ENCODE data around the gene CYBC1. TPM values are rescaled to one million over a fixed set of nuclear protein-coding genes. Genes with fewer than 3 reads are reported as not detected.

CYBC1 gene
- total RNA-seq, 2 experiments from 2014 or later = 470 to 679 TPM

DNA sequence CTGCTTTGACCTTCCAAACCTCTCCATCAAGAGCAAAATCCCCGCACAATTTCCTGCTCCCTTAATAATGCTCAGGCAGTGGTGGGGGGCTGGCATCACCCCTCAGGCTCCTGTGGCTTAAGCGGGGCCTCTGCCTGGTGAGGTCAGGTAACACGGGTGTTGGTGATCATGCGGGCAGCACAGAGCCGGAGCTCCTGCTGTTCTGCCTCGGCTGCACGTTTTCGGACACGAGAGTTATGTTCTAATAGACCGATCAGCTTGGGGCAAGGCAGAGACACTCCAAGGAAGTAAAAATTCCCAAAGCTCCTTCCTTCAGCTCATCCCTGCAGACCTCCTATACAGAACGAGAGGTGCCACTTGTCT, 14.0 kb upstream of the CYBC1 start:
- POLR2A ChIA-PET = interaction anchor here (0.5 kb wide), 1 partner anchor 232 kb away, joined by 3 read pairs; no protein-coding TSS in a partner anchor

DNA sequence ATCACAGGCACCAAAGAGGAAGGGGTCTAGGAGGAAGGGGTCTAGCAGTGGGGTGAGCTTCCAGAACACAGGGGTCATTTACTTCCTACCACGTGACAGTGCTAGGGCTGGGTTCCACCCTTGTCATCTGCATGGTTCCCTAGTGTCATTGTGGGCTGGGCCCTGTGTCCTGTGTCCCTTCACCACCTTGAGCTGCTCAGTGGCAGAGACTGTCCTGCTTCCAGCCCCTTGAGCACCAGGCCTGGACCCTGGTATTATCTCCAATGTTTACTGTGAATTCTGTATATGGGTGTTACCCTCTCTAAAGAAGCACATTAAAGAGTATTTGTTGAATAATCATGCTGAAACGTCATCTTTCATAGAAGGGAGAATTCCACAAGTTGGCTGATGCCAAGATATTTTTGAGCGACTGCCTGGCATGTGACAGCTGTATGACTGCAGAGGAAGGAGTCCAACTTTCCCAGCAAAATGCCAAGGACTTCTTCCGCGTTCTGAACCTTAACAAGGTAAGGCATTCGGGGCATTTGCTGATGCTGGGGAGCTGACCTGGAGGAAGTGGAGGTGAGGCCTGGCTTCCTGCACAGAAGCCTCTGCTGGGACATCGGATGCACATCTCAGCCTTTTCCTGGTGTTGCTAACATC, 13.5 kb upstream of the CYBC1 start:
- no peak for DNase-seq (ENCODE audit: low spot score)
- Histone ChIP-seq H3K4me1 (ENCODE audit: insufficient read depth, low read length, poor library complexity, severe bottlenecking) (peaks cover 7% of the 10 kb centered on the region), H3K4me3 (ENCODE audit: low read depth, low read length, poor library complexity, severe bottlenecking) (no peak overlapping the region), H3K79me2 (ENCODE audit: insufficient read depth, low read depth, low read length) (peaks cover 4% of the 10 kb centered on the region; the same call in 1 of the 2 replicates), H4K20me1 (ENCODE audit: insufficient read depth, low read length) (no peaks in the 10 kb centered on the region), H3K36me3 (ENCODE audit: insufficient read depth, low read length) (peaks cover 91% of the 10 kb centered on the region), H3K9me3 (ENCODE audit: low read length) (no peaks in the 10 kb centered on the region), H3K4me2 (ENCODE audit: low read length) (no peak overlapping the region), H3K9me2 (ENCODE audit: insufficient read depth, low read length) (no peaks in the 10 kb centered on the region), H2AFZ (ENCODE audit: low read length) (no peak overlapping the region), H3K27ac (ENCODE audit: low read depth, low read length, poor library complexity, severe bottlenecking) (no peak overlapping the region)
- TF ChIP-seq EZH2phosphoT487 (IDR thresholded peaks at IDR 0.05; ENCODE audit: borderline replicate concordance, low read depth, low read length) = no peak
- TF ChIP-seq, protein P1, sequence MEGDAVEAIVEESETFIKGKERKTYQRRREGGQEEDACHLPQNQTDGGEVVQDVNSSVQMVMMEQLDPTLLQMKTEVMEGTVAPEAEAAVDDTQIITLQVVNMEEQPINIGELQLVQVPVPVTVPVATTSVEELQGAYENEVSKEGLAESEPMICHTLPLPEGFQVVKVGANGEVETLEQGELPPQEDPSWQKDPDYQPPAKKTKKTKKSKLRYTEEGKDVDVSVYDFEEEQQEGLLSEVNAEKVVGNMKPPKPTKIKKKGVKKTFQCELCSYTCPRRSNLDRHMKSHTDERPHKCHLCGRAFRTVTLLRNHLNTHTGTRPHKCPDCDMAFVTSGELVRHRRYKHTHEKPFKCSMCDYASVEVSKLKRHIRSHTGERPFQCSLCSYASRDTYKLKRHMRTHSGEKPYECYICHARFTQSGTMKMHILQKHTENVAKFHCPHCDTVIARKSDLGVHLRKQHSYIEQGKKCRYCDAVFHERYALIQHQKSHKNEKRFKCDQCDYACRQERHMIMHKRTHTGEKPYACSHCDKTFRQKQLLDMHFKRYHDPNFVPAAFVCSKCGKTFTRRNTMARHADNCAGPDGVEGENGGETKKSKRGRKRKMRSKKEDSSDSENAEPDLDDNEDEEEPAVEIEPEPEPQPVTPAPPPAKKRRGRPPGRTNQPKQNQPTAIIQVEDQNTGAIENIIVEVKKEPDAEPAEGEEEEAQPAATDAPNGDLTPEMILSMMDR (conservative IDR thresholded peaks at IDR 0.05; ENCODE audit: low read length) = no peak
- CTCF ChIA-PET (ENCODE audit: unreplicated experiment) = no interaction called here
- intact Hi-C loops (cut with micrococcal nuclease; ENCODE audit: unreplicated experiment) = no loop called here
- POLR2A ChIA-PET = interaction anchor here (0.5 kb wide), 1 partner anchor 232 kb away, joined by 3 read pairs; no protein-coding TSS in a partner anchor
- no TSS peak for BruUV-seq (replicated peaks)

More for the DNA sequence above, 14.0 kb upstream of the CYBC1 start:
- no peak overlapping the region for H2AFZ ChIP-seq (ENCODE audit: low read length)
- H3K4me3 ChIP-seq (ENCODE audit: low read depth, low read length, poor library complexity, severe bottlenecking) = no peak overlapping the region
- no peak overlapping the region for H3K27ac ChIP-seq (ENCODE audit: low read depth, low read length, poor library complexity, severe bottlenecking)
- CTCF ChIA-PET (ENCODE audit: unreplicated experiment) = no interaction called here
- BruUV-seq (replicated peaks) = no TSS peak
- H4K20me1 ChIP-seq (ENCODE audit: insufficient read depth, low read length) = no peaks in the 10 kb centered on the region
- DNase-seq (ENCODE audit: low spot score) = no peak
- no peaks in the 10 kb centered on the region for H3K9me2 ChIP-seq (ENCODE audit: insufficient read depth, low read length)
- no peak for TF ChIP-seq EZH2phosphoT487 (IDR thresholded peaks at IDR 0.05; ENCODE audit: borderline replicate concordance, low read depth, low read length)
- TF ChIP-seq, protein P1 (conservative IDR thresholded peaks at IDR 0.05; ENCODE audit: low read length) = no peak
- intact Hi-C loops (cut with micrococcal nuclease; ENCODE audit: unreplicated experiment) = no loop called here
- peaks cover under 1% of the 10 kb centered on the region; the same call in 1 of the 2 replicates for H3K79me2 ChIP-seq (ENCODE audit: insufficient read depth, low read depth, low read length)
- no peak overlapping the region for H3K4me2 ChIP-seq (ENCODE audit: low read length)
- peaks cover 96% of the 10 kb centered on the region for H3K36me3 ChIP-seq (ENCODE audit: insufficient read depth, low read length)
- peaks cover 3% of the 10 kb centered on the region for H3K4me1 ChIP-seq (ENCODE audit: insufficient read depth, low read length, poor library complexity, severe bottlenecking)
- no peaks in the 10 kb centered on the region for H3K9me3 ChIP-seq (ENCODE audit: low read length)

DNA sequence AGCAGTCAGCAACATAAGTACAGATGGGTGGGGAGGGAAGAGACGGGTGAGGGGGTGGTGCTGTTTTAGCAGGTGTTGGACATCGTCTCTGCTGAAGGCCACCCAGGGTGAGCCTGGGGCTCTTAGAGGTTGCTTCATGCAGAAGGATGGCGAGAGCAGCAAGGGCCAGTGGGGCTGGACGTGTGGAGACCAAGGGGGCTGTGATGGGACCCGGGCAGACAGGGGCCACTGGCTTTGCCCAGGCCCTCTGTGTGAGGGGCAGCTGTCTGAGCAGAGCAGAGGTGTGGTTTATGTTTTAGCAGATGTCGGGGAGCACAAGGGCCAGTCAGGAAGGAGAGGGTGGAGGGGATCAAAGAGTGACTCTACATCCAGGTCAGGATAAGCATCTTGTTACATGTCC, 12.8 kb upstream of the CYBC1 start:
- POLR2A ChIA-PET = interaction anchor here (0.6 kb wide), 1 partner anchor 78 kb away, joined by 4 read pairs; no protein-coding TSS in a partner anchor
- H3K27ac ChIP-seq (ENCODE audit: low read depth, low read length, poor library complexity, severe bottlenecking) = no peak overlapping the region
- intact Hi-C loops (cut with micrococcal nuclease; ENCODE audit: unreplicated experiment) = no loop called here
- H3K4me1 ChIP-seq (ENCODE audit: insufficient read depth, low read length, poor library complexity, severe bottlenecking) = peaks cover 7% of the 10 kb centered on the region
- H2AFZ ChIP-seq (ENCODE audit: low read length) = no peak overlapping the region
- no TSS peak for BruUV-seq (replicated peaks)
- no peaks in the 10 kb centered on the region for H3K9me2 ChIP-seq (ENCODE audit: insufficient read depth, low read length)
- no peaks in the 10 kb centered on the region for H3K9me3 ChIP-seq (ENCODE audit: low read length)
- CTCF ChIA-PET (ENCODE audit: unreplicated experiment) = interaction anchor here (0.6 kb wide), 1 partner anchor 112 kb away, joined by 4 read pairs; no protein-coding TSS in a partner anchor
- H4K20me1 ChIP-seq (ENCODE audit: insufficient read depth, low read length) = no peaks in the 10 kb centered on the region
- H3K4me3 ChIP-seq (ENCODE audit: low read depth, low read length, poor library complexity, severe bottlenecking) = no peak overlapping the region
- H3K4me2 ChIP-seq (ENCODE audit: low read length) = no peak overlapping the region
- no peak for TF ChIP-seq EZH2phosphoT487 (IDR thresholded peaks at IDR 0.05; ENCODE audit: borderline replicate concordance, low read depth, low read length)
- TF ChIP-seq, protein P1 (conservative IDR thresholded peaks at IDR 0.05; ENCODE audit: low read length) = no peak
- H3K36me3 ChIP-seq (ENCODE audit: insufficient read depth, low read length) = peaks cover 84% of the 10 kb centered on the region
- DNase-seq (ENCODE audit: low spot score) = no peak
- peaks cover 4% of the 10 kb centered on the region; the same call in 1 of the 2 replicates for H3K79me2 ChIP-seq (ENCODE audit: insufficient read depth, low read depth, low read length)
